ENCODE results near the gene DNAJC30.

The DNAJC30 gene

GRCh38 chr7:73707045-73707631 is 23.9 kb upstream of the DNAJC30 start:
- DNase-seq = peak; percentile 22

- no peak for DNase-seq
These were observed 23.1 kb upstream of the DNAJC30 start for GRCh38 chr7:73706126-73707044.

GRCh38 chr7:73705551-73705920 is 22.3 kb upstream of the DNAJC30 start:
- no peak for DNase-seq

GRCh38 chr7:73704640-73705550 is 21.6 kb upstream of the DNAJC30 start:
- no peak for DNase-seq

- peak; percentile 45 for DNase-seq
These were observed 20.7 kb upstream of the DNAJC30 start for GRCh38 chr7:73703757-73704639.

GRCh38 chr7:73703225-73703624 is 20.0 kb upstream of the DNAJC30 start:
- no peak for DNase-seq

GRCh38 chr7:73702665-73703064 is 19.4 kb upstream of the DNAJC30 start:
- DNase-seq = no peak

GRCh38 chr7:73702226-73702625 is 19.0 kb upstream of the DNAJC30 start:
- DNase-seq = no peak

GRCh38 chr7:73701357-73701995 is 18.2 kb upstream of the DNAJC30 start:
- peak; percentile 33 for DNase-seq

- DNase-seq = no peak
These were observed 17.4 kb upstream of the DNAJC30 start for GRCh38 chr7:73700581-73701134.

- no peak for DNase-seq
These were observed 16.8 kb upstream of the DNAJC30 start for GRCh38 chr7:73700069-73700423.

GRCh38 chr7:73699370-73700068 is 16.3 kb upstream of the DNAJC30 start:
- DNase-seq = no peak

- no peak for DNase-seq
These were observed 15.2 kb upstream of the DNAJC30 start for GRCh38 chr7:73698410-73698809.

- no peak for DNase-seq
These were observed 13.1 kb upstream of the DNAJC30 start for GRCh38 chr7:73696372-73696771.

- no peak for DNase-seq
These were observed 7.4 kb upstream of the DNAJC30 start for GRCh38 chr7:73690646-73691045.

GRCh38 chr7:73688288-73688687 is 5.0 kb upstream of the DNAJC30 start:
- no peak for DNase-seq

- DNase-seq = no peak
These were observed 2.1 kb upstream of the DNAJC30 start for GRCh38 chr7:73685311-73685710.

GRCh38 chr7:73683788-73684693 is 788 bp upstream of the DNAJC30 start:
- no peak for DNase-seq

- DNase-seq = no peak
These were observed 553 bp downstream of the DNAJC30 start for GRCh38 chr7:73682745-73683055.

- no peak for DNase-seq
These were observed 2.2 kb downstream of the DNAJC30 start for GRCh38 chr7:73681031-73681430.
